ENCODE results near the gene CLMP.
"Not testable (repeated sequence)": the region's sequence is repeated elsewhere in the genome, so short reads cannot be mapped to it uniquely, and the experiment has no call there.

CLMP gene

GRCh38 chr11:123216249-123216648, 21.2 kb upstream of the CLMP start:
- DNase-seq: no peak

- no peak for DNase-seq
Observed at GRCh38 chr11:123214940-123215339, 19.9 kb upstream of the CLMP start.

- DNase-seq: no peak
Observed at GRCh38 chr11:123214396-123214795, 19.3 kb upstream of the CLMP start.

GRCh38 chr11:123213307-123213771, 18.3 kb upstream of the CLMP start:
- DNase-seq: no peak

GRCh38 chr11:123212406-123212805, 17.4 kb upstream of the CLMP start:
- no peak for DNase-seq

GRCh38 chr11:123211981-123212380, 16.9 kb upstream of the CLMP start:
- no peak for DNase-seq

GRCh38 chr11:123211149-123211852, 16.3 kb upstream of the CLMP start:
- DNase-seq: no peak

GRCh38 chr11:123209591-123209990, 14.5 kb upstream of the CLMP start:
- DNase-seq: no peak

GRCh38 chr11:123206791-123207434, 11.9 kb upstream of the CLMP start:
- peak; percentile 67 for DNase-seq

GRCh38 chr11:123206055-123206454, 11.0 kb upstream of the CLMP start:
- DNase-seq: not testable (repeated sequence)

GRCh38 chr11:123203934-123204333, 8.9 kb upstream of the CLMP start:
- DNase-seq: no peak

- no peak for DNase-seq
Observed at GRCh38 chr11:123203471-123203870, 8.4 kb upstream of the CLMP start.

- peak; percentile 51 for DNase-seq
Observed at GRCh38 chr11:123202155-123203151, 7.4 kb upstream of the CLMP start.

GRCh38 chr11:123200264-123200663, 5.2 kb upstream of the CLMP start:
- DNase-seq: no peak

- no peak for DNase-seq
Observed at GRCh38 chr11:123197711-123198110, 2.7 kb upstream of the CLMP start.

GRCh38 chr11:123196060-123196714, 1.1 kb upstream of the CLMP start:
- no peak for DNase-seq

- DNase-seq: peak; percentile 62
Observed at GRCh38 chr11:123194337-123195187, 486 bp downstream of the CLMP start.

- no peak for DNase-seq
Observed at GRCh38 chr11:123193742-123194141, 1.3 kb downstream of the CLMP start.

- no peak for DNase-seq
Observed at GRCh38 chr11:123191939-123192338, 3.1 kb downstream of the CLMP start.

GRCh38 chr11:123190518-123190917, 4.5 kb downstream of the CLMP start:
- DNase-seq: no peak

GRCh38 chr11:123188508-123189165, 6.4 kb downstream of the CLMP start:
- peak; percentile 58 for DNase-seq

Data from femur (tissue), 1 donor.